Liver (tissue), 3 donors: ENCODE data around the gene F8.

Experiments used
- JUND ChIP-seq, 2 donors: IDR thresholded peaks; 2 replicates each; pipeline ENCODE4 v1.6.1; 2016; ENCODE audit warnings: antibody characterized with exemption in 2 of 2
- RAD21 ChIP-seq, 2 donors: IDR thresholded peaks; 2 replicates each; pipeline ENCODE4 v1.6.1; 2016; ENCODE audit warnings: antibody characterized with exemption in 2 of 2, mild to moderate bottlenecking in 2 of 2
- TAF1 ChIP-seq: conservative IDR thresholded peaks from 2 replicates; pipeline ENCODE4 v1.6.1; 2016; ENCODE audit warnings: antibody characterized with exemption, mild to moderate bottlenecking
- TF ChIP-seq, protein P1 (sequence below): fragments of 150-350 bp; IDR thresholded peaks from 2 replicates; pipeline ENCODE4 v1.5.1; 2017; ENCODE audit warnings: improper control_type of control experiment, low read depth, low read length; ENCODE audit not compliant: missing input control
- TF ChIP-seq, protein P2 (sequence below): IDR thresholded peaks from 2 replicates; pipeline ENCODE4 v1.6.1; 2016; ENCODE audit warnings: antibody characterized with exemption
- TF ChIP-seq, protein P3 (sequence below): IDR thresholded peaks from 2 replicates; pipeline ENCODE4 v1.6.1; 2016; ENCODE audit warnings: antibody characterized with exemption, mild to moderate bottlenecking
- donor health status: healthy.
- donor health status: healthy.

DNA sequence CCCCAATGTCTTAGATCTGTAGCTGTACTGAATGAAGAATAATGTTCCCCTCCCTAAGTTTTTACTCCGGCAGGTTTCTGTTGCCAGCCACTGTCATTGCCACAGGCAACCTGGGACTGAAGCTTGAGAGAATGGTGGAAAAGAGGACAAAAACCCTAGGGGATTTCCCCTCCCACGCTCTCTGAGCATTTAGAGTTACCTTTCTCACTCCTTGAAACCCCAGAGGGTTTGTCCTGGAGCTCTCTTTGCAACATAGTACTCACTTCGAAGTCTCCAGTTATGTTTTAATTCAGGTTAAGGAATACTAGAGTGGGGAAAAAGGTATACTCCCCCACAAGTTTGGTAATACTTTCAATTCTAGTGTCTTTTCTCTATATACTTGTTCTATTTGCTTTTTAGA is 31.5 kb downstream of the F8 start:
- TF ChIP-seq JUND (IDR thresholded peaks at IDR 0.05) (no peak), RAD21 (IDR thresholded peaks at IDR 0.05) (no peak), TAF1 (no peak)
- TF ChIP-seq, protein P1, sequence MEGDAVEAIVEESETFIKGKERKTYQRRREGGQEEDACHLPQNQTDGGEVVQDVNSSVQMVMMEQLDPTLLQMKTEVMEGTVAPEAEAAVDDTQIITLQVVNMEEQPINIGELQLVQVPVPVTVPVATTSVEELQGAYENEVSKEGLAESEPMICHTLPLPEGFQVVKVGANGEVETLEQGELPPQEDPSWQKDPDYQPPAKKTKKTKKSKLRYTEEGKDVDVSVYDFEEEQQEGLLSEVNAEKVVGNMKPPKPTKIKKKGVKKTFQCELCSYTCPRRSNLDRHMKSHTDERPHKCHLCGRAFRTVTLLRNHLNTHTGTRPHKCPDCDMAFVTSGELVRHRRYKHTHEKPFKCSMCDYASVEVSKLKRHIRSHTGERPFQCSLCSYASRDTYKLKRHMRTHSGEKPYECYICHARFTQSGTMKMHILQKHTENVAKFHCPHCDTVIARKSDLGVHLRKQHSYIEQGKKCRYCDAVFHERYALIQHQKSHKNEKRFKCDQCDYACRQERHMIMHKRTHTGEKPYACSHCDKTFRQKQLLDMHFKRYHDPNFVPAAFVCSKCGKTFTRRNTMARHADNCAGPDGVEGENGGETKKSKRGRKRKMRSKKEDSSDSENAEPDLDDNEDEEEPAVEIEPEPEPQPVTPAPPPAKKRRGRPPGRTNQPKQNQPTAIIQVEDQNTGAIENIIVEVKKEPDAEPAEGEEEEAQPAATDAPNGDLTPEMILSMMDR: no peak
- TF ChIP-seq, protein P2, sequence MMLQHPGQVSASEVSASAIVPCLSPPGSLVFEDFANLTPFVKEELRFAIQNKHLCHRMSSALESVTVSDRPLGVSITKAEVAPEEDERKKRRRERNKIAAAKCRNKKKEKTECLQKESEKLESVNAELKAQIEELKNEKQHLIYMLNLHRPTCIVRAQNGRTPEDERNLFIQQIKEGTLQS: no peak
- TF ChIP-seq, protein P3, sequence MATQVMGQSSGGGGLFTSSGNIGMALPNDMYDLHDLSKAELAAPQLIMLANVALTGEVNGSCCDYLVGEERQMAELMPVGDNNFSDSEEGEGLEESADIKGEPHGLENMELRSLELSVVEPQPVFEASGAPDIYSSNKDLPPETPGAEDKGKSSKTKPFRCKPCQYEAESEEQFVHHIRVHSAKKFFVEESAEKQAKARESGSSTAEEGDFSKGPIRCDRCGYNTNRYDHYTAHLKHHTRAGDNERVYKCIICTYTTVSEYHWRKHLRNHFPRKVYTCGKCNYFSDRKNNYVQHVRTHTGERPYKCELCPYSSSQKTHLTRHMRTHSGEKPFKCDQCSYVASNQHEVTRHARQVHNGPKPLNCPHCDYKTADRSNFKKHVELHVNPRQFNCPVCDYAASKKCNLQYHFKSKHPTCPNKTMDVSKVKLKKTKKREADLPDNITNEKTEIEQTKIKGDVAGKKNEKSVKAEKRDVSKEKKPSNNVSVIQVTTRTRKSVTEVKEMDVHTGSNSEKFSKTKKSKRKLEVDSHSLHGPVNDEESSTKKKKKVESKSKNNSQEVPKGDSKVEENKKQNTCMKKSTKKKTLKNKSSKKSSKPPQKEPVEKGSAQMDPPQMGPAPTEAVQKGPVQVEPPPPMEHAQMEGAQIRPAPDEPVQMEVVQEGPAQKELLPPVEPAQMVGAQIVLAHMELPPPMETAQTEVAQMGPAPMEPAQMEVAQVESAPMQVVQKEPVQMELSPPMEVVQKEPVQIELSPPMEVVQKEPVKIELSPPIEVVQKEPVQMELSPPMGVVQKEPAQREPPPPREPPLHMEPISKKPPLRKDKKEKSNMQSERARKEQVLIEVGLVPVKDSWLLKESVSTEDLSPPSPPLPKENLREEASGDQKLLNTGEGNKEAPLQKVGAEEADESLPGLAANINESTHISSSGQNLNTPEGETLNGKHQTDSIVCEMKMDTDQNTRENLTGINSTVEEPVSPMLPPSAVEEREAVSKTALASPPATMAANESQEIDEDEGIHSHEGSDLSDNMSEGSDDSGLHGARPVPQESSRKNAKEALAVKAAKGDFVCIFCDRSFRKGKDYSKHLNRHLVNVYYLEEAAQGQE: no peak
